HepG2 (cell line): ENCODE results near the gene ZNRD2.

Experiments used
- POLR2AphosphoS5 ChIP-seq: IDR thresholded peaks from 2 replicates; pipeline ENCODE4 v1.6.1; 2012; ENCODE audit warnings: low read depth, low read length
- TF ChIP-seq, protein P1 (sequence below): sonication (generic); formaldehyde crosslinking; IDR thresholded peaks from 2 replicates; pipeline ENCODE4 v1.4.0; 2020; ENCODE audit warnings: mild to moderate bottlenecking, low read depth, missing genetic modification reagents

DNA sequence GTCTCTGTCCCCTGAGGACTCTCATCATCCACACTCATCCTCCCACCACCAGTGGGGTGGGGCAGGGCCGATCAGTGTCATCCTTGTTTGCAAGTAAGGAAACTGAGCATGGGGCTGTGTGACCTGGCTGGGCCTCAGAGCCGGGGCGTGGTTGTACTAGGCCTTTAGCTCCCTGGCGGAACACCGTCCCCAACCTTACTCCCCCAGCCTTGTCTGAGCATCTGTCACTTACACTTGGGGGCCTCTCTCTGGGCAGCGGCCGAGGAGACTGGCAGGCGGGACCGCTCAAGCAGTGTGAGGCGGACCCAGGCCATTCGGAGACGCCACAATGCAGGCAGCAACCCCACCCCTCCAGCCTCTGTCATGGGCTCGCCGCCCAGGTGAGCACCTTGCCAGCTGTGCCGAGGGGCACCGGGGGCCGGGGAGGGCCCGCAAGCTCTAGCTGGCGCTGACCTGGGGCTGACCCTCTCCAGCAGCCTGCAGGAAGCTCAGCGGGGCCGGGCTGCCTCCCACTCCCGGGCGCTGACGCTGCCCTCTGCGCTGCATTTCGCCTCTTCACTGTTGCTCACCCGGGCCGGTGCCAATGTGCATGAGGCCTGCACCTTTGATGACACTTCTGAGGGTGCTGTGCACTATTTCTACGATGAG lies 49.1 kb downstream of the ZNRD2 start:
- TF ChIP-seq, protein P1, sequence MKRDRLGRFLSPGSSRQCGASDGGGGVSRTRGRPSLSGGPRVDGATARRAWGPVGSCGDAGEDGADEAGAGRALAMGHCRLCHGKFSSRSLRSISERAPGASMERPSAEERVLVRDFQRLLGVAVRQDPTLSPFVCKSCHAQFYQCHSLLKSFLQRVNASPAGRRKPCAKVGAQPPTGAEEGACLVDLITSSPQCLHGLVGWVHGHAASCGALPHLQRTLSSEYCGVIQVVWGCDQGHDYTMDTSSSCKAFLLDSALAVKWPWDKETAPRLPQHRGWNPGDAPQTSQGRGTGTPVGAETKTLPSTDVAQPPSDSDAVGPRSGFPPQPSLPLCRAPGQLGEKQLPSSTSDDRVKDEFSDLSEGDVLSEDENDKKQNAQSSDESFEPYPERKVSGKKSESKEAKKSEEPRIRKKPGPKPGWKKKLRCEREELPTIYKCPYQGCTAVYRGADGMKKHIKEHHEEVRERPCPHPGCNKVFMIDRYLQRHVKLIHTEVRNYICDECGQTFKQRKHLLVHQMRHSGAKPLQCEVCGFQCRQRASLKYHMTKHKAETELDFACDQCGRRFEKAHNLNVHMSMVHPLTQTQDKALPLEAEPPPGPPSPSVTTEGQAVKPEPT (CRISPR knock-in tag) = no peak
- no peak for TF ChIP-seq POLR2AphosphoS5
